H1 (cell line): ENCODE measurements around the gene TFAP2D. TPM values are rescaled to one million over a fixed set of nuclear protein-coding genes. Genes with fewer than 3 reads are reported as not detected.
A peak's percentile ranks its signal among the peaks of the same experiment; 100 is the strongest.

Experiments
- CTCF ChIA-PET: fragments of 300-600 bp; sonication (Branson Sonifier 250); formaldehyde crosslinking; loops from one replicate; lab custom pipeline; 2021; ENCODE audit not compliant: partially characterized antibody; lab: Charles Lee
- POLR2A ChIA-PET: fragments of 300-600 bp; sonication (Branson Sonifier 250); formaldehyde crosslinking; loops from one replicate; lab custom pipeline; 2021; ENCODE audit warnings: inconsistent platforms; ENCODE audit not compliant: partially characterized antibody; lab: Charles Lee
- DNase-seq, 2 experiments: peaks; one replicate each; pipeline versions ENCODE4 v3.0.0 to v3.0.0-alpha.2; 2010 to 2022; ENCODE audit warnings: low spot score in 2 of 2, low read depth in 1 of 2, mixed read lengths in 1 of 2
- FAIRE-seq: peaks from 2 replicates; lab custom pipeline; 2011; peaks lifted over from hg19 to GRCh38; lab: Jason Lieb, UNC
- H2AFZ ChIP-seq: 2 replicates; pipeline ENCODE4 v1.8.1; 2012; ENCODE audit warnings: low read length, inconsistent platforms
- H2AK5ac ChIP-seq: 2 replicates; pipeline ENCODE4 v1.6.1; 2013; ENCODE audit warnings: low read depth, low read length
- H2BK120ac ChIP-seq: replicated peaks from 2 replicates; pipeline ENCODE3; 2013; ENCODE audit warnings: low read depth, low read length, inconsistent platforms
- H2BK12ac ChIP-seq: 2 replicates; pipeline ENCODE4 v1.6.1; 2013; ENCODE audit warnings: low read depth, low read length
- H2BK15ac ChIP-seq: 2 replicates; pipeline ENCODE4 v1.6.1; 2013; ENCODE audit warnings: low read length
- H2BK20ac ChIP-seq: 2 replicates; pipeline ENCODE4 v1.6.1; 2013; ENCODE audit warnings: low read length
- H2BK5ac ChIP-seq: 2 replicates; pipeline ENCODE4 v1.6.1; 2013; ENCODE audit warnings: low read depth, low read length
- H3K14ac ChIP-seq: 2 replicates; pipeline ENCODE4 v1.6.1; 2013; ENCODE audit warnings: inconsistent platforms; ENCODE audit not compliant: insufficient read length
- H3K18ac ChIP-seq: 2 replicates; pipeline ENCODE4 v1.6.1; 2013; ENCODE audit warnings: low read length; ENCODE audit errors: extremely low read depth
- H3K23ac ChIP-seq: 2 replicates; pipeline ENCODE4 v1.6.1; 2013; ENCODE audit warnings: inconsistent platforms; ENCODE audit not compliant: insufficient read length
- H3K23me2 ChIP-seq: 2 replicates; pipeline ENCODE4 v1.6.1; 2013; ENCODE audit warnings: low read depth, low read length
- H3K27ac ChIP-seq: 2 replicates; pipeline ENCODE4 v1.6.1; 2011; ENCODE audit warnings: low read depth, low read length, inconsistent platforms
- H3K27me3 ChIP-seq, 4 experiments: replicated peaks in 1 of 4; 1 replicate in 1 of 4; 2 replicates in 3 of 4; pipeline versions ENCODE4 v1.6.1 to v1.8.1; 2011 to 2013; ENCODE audit warnings: low read length in 3 of 4, mild to moderate bottlenecking in 3 of 4, inconsistent platforms in 2 of 4, mixed read lengths in 2 of 4, moderate library complexity in 1 of 4; ENCODE audit not compliant: control insufficient read depth in 3 of 4, insufficient read depth in 3 of 4; ENCODE audit errors: extremely low read depth in 1 of 4
- H3K36me3 ChIP-seq, 4 experiments: 2 replicates each; pipeline versions ENCODE4 v1.6.1 to v1.8.1; 2011 to 2013; ENCODE audit warnings: mild to moderate bottlenecking in 4 of 4, low read length in 3 of 4, moderate library complexity in 2 of 4, control low read depth in 1 of 4, inconsistent platforms in 1 of 4; ENCODE audit not compliant: insufficient read depth in 4 of 4, control insufficient read depth in 2 of 4
- H3K4ac ChIP-seq: replicated peaks from 2 replicates; pipeline ENCODE3; 2013; ENCODE audit warnings: low read length, low read depth, mixed read lengths, inconsistent platforms; ENCODE audit not compliant: insufficient read length
- H3K4me1 ChIP-seq, 4 experiments: replicated peaks in 1 of 4; 1 replicate in 1 of 4; 2 replicates in 3 of 4; pipeline versions ENCODE4 v1.6.1 to v1.8.1; 2011 to 2013; ENCODE audit warnings: low read length in 3 of 4, inconsistent platforms in 2 of 4, mixed read lengths in 1 of 4; ENCODE audit not compliant: insufficient read depth in 4 of 4, control insufficient read depth in 3 of 4
- H3K4me2 ChIP-seq, 2 experiments: 2 replicates each; pipeline versions ENCODE4 v1.6.1 to v1.8.1; 2011 to 2013; ENCODE audit warnings: low read depth in 2 of 2, low read length in 2 of 2, control low read depth in 1 of 2, inconsistent platforms in 1 of 2, mild to moderate bottlenecking in 1 of 2; ENCODE audit not compliant: insufficient read depth in 1 of 2
- H3K4me3 ChIP-seq, 4 experiments: fragments of 200-600, 300-600 bp in 1 of 4; sonication (generic), shearing (Covaris generic), sonication (Bioruptor Twin) in 1 of 4; 2 replicates each; pipeline versions ENCODE4 v1.5.1 to v1.8.1; 2011 to 2016; ENCODE audit warnings: low read length in 4 of 4, low read depth in 3 of 4, control low read depth in 2 of 4, inconsistent platforms in 2 of 4, mild to moderate bottlenecking in 2 of 4, mixed read lengths in 1 of 4, moderate library complexity in 1 of 4; ENCODE audit not compliant: insufficient read depth in 2 of 4; ENCODE audit errors: extremely low read depth in 1 of 4
- H3K56ac ChIP-seq: replicated peaks from 2 replicates; pipeline ENCODE3; 2013; ENCODE audit warnings: low read depth, mild to moderate bottlenecking, mixed read lengths, low read length, inconsistent platforms; ENCODE audit not compliant: insufficient read length
- H3K79me1 ChIP-seq: 2 replicates; pipeline ENCODE4 v1.6.1; 2013; ENCODE audit warnings: low read depth, low read length, control low read depth
- H3K79me2 ChIP-seq, 2 experiments: 2 replicates each; pipeline versions ENCODE4 v1.6.1 to v1.8.1; 2012 to 2013; ENCODE audit warnings: low read length in 2 of 2, mild to moderate bottlenecking in 2 of 2, inconsistent platforms in 1 of 2; ENCODE audit not compliant: insufficient read depth in 2 of 2, control insufficient read depth in 1 of 2
- H3K9ac ChIP-seq, 4 experiments: replicated peaks in 1 of 4; 1 replicate in 1 of 4; 2 replicates in 3 of 4; pipeline versions ENCODE4 v1.6.1 to v1.8.1; 2011 to 2013; ENCODE audit warnings: low read depth in 3 of 4, low read length in 3 of 4, control low read depth in 2 of 4, mild to moderate bottlenecking in 2 of 4, moderate library complexity in 2 of 4, inconsistent platforms in 1 of 4; ENCODE audit errors: extremely low read depth in 1 of 4
- H3K9me3 ChIP-seq, 2 experiments: 2 replicates each; pipeline versions ENCODE4 v1.6.1 to v1.8.1; 2012 to 2013; ENCODE audit warnings: mild to moderate bottlenecking in 2 of 2, moderate library complexity in 2 of 2, control low read depth in 1 of 2, inconsistent platforms in 1 of 2, low read depth in 1 of 2, low read length in 1 of 2, mixed read lengths in 1 of 2; ENCODE audit not compliant: insufficient read depth in 2 of 2
- H4K20me1 ChIP-seq, 2 experiments: replicated peaks in 1 of 2; 2 replicates each; pipeline versions ENCODE3 to v1.8.1; 2011 to 2013; ENCODE audit warnings: inconsistent platforms in 2 of 2, low read length in 2 of 2, mild to moderate bottlenecking in 1 of 2; ENCODE audit not compliant: insufficient read depth in 2 of 2, control insufficient read depth in 1 of 2
- H4K5ac ChIP-seq: 2 replicates; pipeline ENCODE4 v1.6.1; 2013; ENCODE audit warnings: low read length, low read depth, mixed read lengths, inconsistent platforms; ENCODE audit not compliant: insufficient read length
- H4K8ac ChIP-seq: 2 replicates; pipeline ENCODE4 v1.8.0; 2013; ENCODE audit warnings: mild to moderate bottlenecking, moderate library complexity, low read length, inconsistent platforms; ENCODE audit not compliant: insufficient read depth; ENCODE audit errors: extremely low read depth
- H4K91ac ChIP-seq: replicated peaks from 2 replicates; pipeline ENCODE3; 2013; ENCODE audit warnings: low read length, mixed read lengths, inconsistent platforms; ENCODE audit not compliant: insufficient read length
- CBX8 ChIP-seq: fragments of 300-800, 300-1000 bp; sonication (generic); IDR thresholded peaks from 2 replicates; pipeline ENCODE4 v1.7.1; 2016; ENCODE audit warnings: low read depth, low read length, borderline replicate concordance
- CREB1 ChIP-seq: IDR thresholded peaks from 2 replicates; pipeline ENCODE4 v1.6.1; 2012; ENCODE audit warnings: inconsistent platforms
- CTCF ChIP-seq, 3 experiments: IDR thresholded peaks; 1 replicate in 2 of 3; 2 replicates in 1 of 3; pipeline versions ENCODE4 v1.5.1 to v1.6.1; 2011; ENCODE audit warnings: low read length in 3 of 3, mild to moderate bottlenecking in 3 of 3, inconsistent platforms in 2 of 3, low read depth in 1 of 3, moderate library complexity in 1 of 3; ENCODE audit not compliant: insufficient read depth in 1 of 3; ENCODE audit errors: control extremely low read depth in 1 of 3
- HDAC6 ChIP-seq: IDR thresholded peaks from one replicate; pipeline ENCODE4 v1.7.1; 2012; ENCODE audit warnings: low read depth, mild to moderate bottlenecking, inconsistent platforms, low read length, moderate library complexity
- KDM5A ChIP-seq: fragments of 200-600 bp; IDR thresholded peaks from 2 replicates; pipeline ENCODE4 v1.7.1; 2012; ENCODE audit warnings: mild to moderate bottlenecking, low read length, inconsistent platforms, mixed read lengths
- NRF1 ChIP-seq: IDR thresholded peaks from 2 replicates; pipeline ENCODE4 v1.6.1; 2011; ENCODE audit warnings: mild to moderate bottlenecking, low read depth, low read length, improper control_type of control experiment
- POLR2AphosphoS5 ChIP-seq: IDR thresholded peaks from 2 replicates; pipeline ENCODE4 v1.6.1; 2011; ENCODE audit warnings: low read depth, low read length
- SUZ12 ChIP-seq: fragments of 200-600 bp; sonication (generic); IDR thresholded peaks from 2 replicates; pipeline ENCODE4 v1.6.1; 2012; ENCODE audit warnings: mild to moderate bottlenecking, inconsistent platforms, low read length, moderate library complexity, mixed read lengths
- TAF7 ChIP-seq: optimal IDR thresholded peaks from 2 replicates; pipeline ENCODE3; 2011; ENCODE audit warnings: low read depth, mild to moderate bottlenecking, inconsistent platforms, low read length, moderate library complexity, borderline replicate concordance
- WGBS, 2 experiments: shearing (Covaris generic) in 1 of 2; methylation state at CpG; one replicate each; pipeline versions ENCODE4 v1.1.6 to v1.1.7; 2013 to 2015; ENCODE audit warnings: low lambda C conversion rate in 2 of 2, mixed read lengths in 2 of 2, inconsistent platforms in 1 of 2, low coverage in 1 of 2, missing lambda C conversion rate in 1 of 2; ENCODE audit not compliant: insufficient replicate concordance in 2 of 2, insufficient coverage in 1 of 2, insufficient read length in 1 of 2; ENCODE audit errors: extremely low coverage in 1 of 2, missing lambda C conversion rate in 1 of 2; 5-methylcytosine and 5-hydroxymethylcytosine counted together
- polyA plus RNA-seq, 7 experiments: library from polyadenylated mRNA; depleted of rRNA in 3 of 7; stranded (reverse) in 5 of 7; unstranded in 2 of 7; fragments of >200 nt in 5 of 7; fragments of 200-250 nt in 2 of 7; gene quantifications; 1 replicate in 5 of 7; 2 replicates in 1 of 7; 4 replicates in 1 of 7; pipeline versions ENCODE4 v1.2.1 to v1.2.3, GENCODE V29; 2011 to 2013; ENCODE audit warnings: missing spikeins in 2 of 7, mixed read lengths in 2 of 7
- total RNA-seq: library from RNA; stranded (reverse); fragmentation: NEBNext Ultra II Directional; extraction: Animal tissue kit (Norgen Biotek cat#: 25700); gene quantifications from 2 replicates; pipeline ENCODE4 v1.2.1, GENCODE V29; 2021

TFAP2D gene
- total and polyA plus RNA-seq, 2 of the 8 experiments (the other 6 are each of a cell fraction or from before 2014, with no cell fraction given) = not detected

GRCh38 chr6:50716899-50717509 lies 3.7 kb downstream of the TFAP2D start:
- H2AK5ac ChIP-seq = no peak overlapping the region
- peak overlapping the region; percentile 12 for H2BK120ac ChIP-seq
- H3K4me3 ChIP-seq = no peak overlapping the region
- FAIRE-seq (no peak), DNase-seq (no peak)
- no peak overlapping the region for H3K23ac ChIP-seq
- H3K9ac ChIP-seq = no peak overlapping the region
- no peak overlapping the region for H3K14ac ChIP-seq
- H2BK12ac ChIP-seq = 0 out of 2 replicates have a peak overlapping the region, but pooled peaks have one; percentile 18
- peaks cover 83 to 100% (median 96%) of the 10 kb centered on the region in 4 experiments for H3K27me3 ChIP-seq
- no peak overlapping the region for H3K27ac ChIP-seq
- peaks cover 20 to 23% of the 10 kb centered on the region in 2 experiments for H4K20me1 ChIP-seq
- WGBS, 2 experiments = 12% methylated on average over 14 of the region's 14 CpGs; no CpG with 5 or more reads in 1 of the 2 experiments
- H4K8ac ChIP-seq = no peak overlapping the region
- no peaks in the 10 kb centered on the region for H3K36me3 ChIP-seq
- H3K18ac ChIP-seq = no peak overlapping the region
- H4K5ac ChIP-seq = no peak overlapping the region
- H3K79me2 ChIP-seq = no peaks in the 10 kb centered on the region
- H4K91ac ChIP-seq = no peak overlapping the region
- no peak overlapping the region for H3K56ac ChIP-seq
- TF ChIP-seq CTCF (IDR thresholded peaks at IDR 0.05; ENCODE audit: control extremely low read depth in 1 of 3, insufficient read depth in 1 of 3, low read depth in 1 of 3, low read length in 3 of 3) (no peak), KDM5A (no peak), TAF7 (no peak), HDAC6 (no peak), NRF1 (no peak), SUZ12 (peak; percentile 9; the same call in 1 of the 2 replicates), CREB1 (no peak), POLR2AphosphoS5 (no peak), CBX8 (peak; percentile 68; the same call in 1 of the 2 replicates)
- H3K9me3 ChIP-seq = no peaks in the 10 kb centered on the region
- ChIA-PET CTCF (no interaction called here), POLR2A (no interaction called here)
- H2BK15ac ChIP-seq = no peak overlapping the region
- peaks cover 5 to 13% (median 8%) of the 10 kb centered on the region in 4 experiments; a peak in 6 of 7 replicates for H3K4me1 ChIP-seq
- no peak overlapping the region for H2BK20ac ChIP-seq
- no peak overlapping the region for H3K4ac ChIP-seq
- H3K4me2 ChIP-seq = no peak overlapping the region
- H2AFZ ChIP-seq = no peak overlapping the region
- no peaks in the 10 kb centered on the region for H3K79me1 ChIP-seq
- H2BK5ac ChIP-seq = no peak overlapping the region
- peaks cover 11% of the 10 kb centered on the region; the same call in 1 of the 2 replicates for H3K23me2 ChIP-seq
